GM18505 (cell line): ENCODE data around the gene KCTD1.
A peak's percentile ranks its signal among the peaks of the same experiment; 100 is the strongest.

Experiments
- ATAC-seq: cut with Tn5 transposase; IDR thresholded peaks from one replicate; pipeline ENCODE4 v1.9.1; 2021; ENCODE audit not compliant: unreplicated experiment
- POLR2A ChIP-seq: IDR thresholded peaks from 4 replicates; pipeline ENCODE4 v1.6.1; 2011; ENCODE audit warnings: borderline replicate concordance; ENCODE audit not compliant: insufficient read depth, insufficient read length; ENCODE audit errors: extremely low read depth

Gene KCTD1

GRCh38 chr18:26461405-26461804 is 86.9 kb downstream of the KCTD1 start:
- ATAC-seq = no peak
- no peak for TF ChIP-seq POLR2A

GRCh38 chr18:26460449-26461091 is 87.8 kb downstream of the KCTD1 start:
- TF ChIP-seq POLR2A = no peak
- ATAC-seq = peak; percentile 60

GRCh38 chr18:26459884-26460283 is 88.5 kb downstream of the KCTD1 start:
- TF ChIP-seq POLR2A = no peak
- ATAC-seq = no peak

- ATAC-seq = no peak
- no peak for TF ChIP-seq POLR2A
Observed at GRCh38 chr18:26459340-26459739, 89.0 kb downstream of the KCTD1 start.

- peak; percentile 33 for TF ChIP-seq POLR2A
- peak; percentile 68 for ATAC-seq
Observed at GRCh38 chr18:26458526-26459232, 89.7 kb downstream of the KCTD1 start.

- no peak for TF ChIP-seq POLR2A
- no peak for ATAC-seq
Observed at GRCh38 chr18:26457611-26458353, 90.6 kb downstream of the KCTD1 start.

- no peak for ATAC-seq
- no peak for TF ChIP-seq POLR2A
Observed at GRCh38 chr18:26457195-26457594, 91.2 kb downstream of the KCTD1 start.

GRCh38 chr18:26456070-26456491 is 92.3 kb downstream of the KCTD1 start:
- TF ChIP-seq POLR2A = no peak
- no peak for ATAC-seq

GRCh38 chr18:26455639-26456038 is 92.7 kb downstream of the KCTD1 start:
- no peak for ATAC-seq
- TF ChIP-seq POLR2A = no peak

GRCh38 chr18:26454616-26455015 is 93.7 kb downstream of the KCTD1 start:
- ATAC-seq = no peak
- no peak for TF ChIP-seq POLR2A

- TF ChIP-seq POLR2A = no peak
- ATAC-seq = no peak
Observed at GRCh38 chr18:26454192-26454591, 94.2 kb downstream of the KCTD1 start.

GRCh38 chr18:26453386-26453901 is 94.9 kb downstream of the KCTD1 start:
- no peak for ATAC-seq
- TF ChIP-seq POLR2A = no peak

GRCh38 chr18:26450989-26451682 is 97.2 kb downstream of the KCTD1 start:
- no peak for ATAC-seq
- no peak for TF ChIP-seq POLR2A
